Adipocyte (in vitro differentiated cells): ENCODE measurements around the gene PRPF18.

Experiments
- DNase-seq: peaks from one replicate; pipeline ENCODE4 v3.0.0-alpha.2; 2015; ENCODE audit warnings: low read depth
- H3K27me3 ChIP-seq: replicated peaks from 2 replicates; pipeline ENCODE4 v1.7.0; 2013; ENCODE audit warnings: mild to moderate bottlenecking, low read length, moderate library complexity; ENCODE audit not compliant: control insufficient read depth, insufficient read depth
- H3K36me3 ChIP-seq: 2 replicates; pipeline ENCODE4 v1.7.0; 2013; ENCODE audit warnings: low read length, mild to moderate bottlenecking, moderate library complexity; ENCODE audit not compliant: control insufficient read depth, insufficient read depth, severe bottlenecking
- H3K4me1 ChIP-seq: 2 replicates; pipeline ENCODE4 v1.7.0; 2013; ENCODE audit warnings: mild to moderate bottlenecking, low read length, moderate library complexity; ENCODE audit not compliant: control insufficient read depth, insufficient read depth
- H3K4me3 ChIP-seq: 2 replicates; pipeline ENCODE4 v1.7.0; 2013; ENCODE audit warnings: mild to moderate bottlenecking, low read length, moderate library complexity
- H3K9ac ChIP-seq: 2 replicates; pipeline ENCODE4 v1.7.0; 2013; ENCODE audit warnings: mild to moderate bottlenecking, low read length, moderate library complexity
- H3K9me3 ChIP-seq: 2 replicates; pipeline ENCODE4 v1.7.0; 2013; ENCODE audit warnings: mild to moderate bottlenecking, low read length, moderate library complexity; ENCODE audit not compliant: control insufficient read depth

PRPF18 gene

DNA sequence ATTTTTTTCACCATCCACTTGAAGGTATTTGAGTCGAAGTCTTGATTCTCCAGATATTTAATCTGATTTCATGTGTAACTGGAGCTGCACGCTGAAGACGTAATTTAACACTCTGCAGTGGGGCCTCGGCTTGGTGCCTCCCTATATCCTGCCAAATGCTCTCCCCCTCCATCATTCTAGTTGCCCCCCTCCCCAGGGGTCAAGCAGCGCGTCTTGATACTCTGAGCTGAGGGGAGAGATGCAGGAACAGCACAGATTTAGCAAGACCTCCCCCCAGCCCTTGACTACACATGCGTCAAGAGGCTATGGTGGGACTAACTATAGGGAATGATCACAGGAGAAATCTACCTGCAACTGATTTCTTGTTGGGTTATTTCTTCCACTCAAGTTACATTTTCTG is 85.8 kb downstream of the PRPF18 start:
- Histone ChIP-seq H3K9me3 (no peaks in the 10 kb centered on the region), H3K4me1 (no peaks in the 10 kb centered on the region), H3K4me3 (no peak overlapping the region), H3K27me3 (no peaks in the 10 kb centered on the region), H3K36me3 (peaks cover 80% of the 10 kb centered on the region), H3K9ac (no peak overlapping the region)
- no peak for DNase-seq

DNA sequence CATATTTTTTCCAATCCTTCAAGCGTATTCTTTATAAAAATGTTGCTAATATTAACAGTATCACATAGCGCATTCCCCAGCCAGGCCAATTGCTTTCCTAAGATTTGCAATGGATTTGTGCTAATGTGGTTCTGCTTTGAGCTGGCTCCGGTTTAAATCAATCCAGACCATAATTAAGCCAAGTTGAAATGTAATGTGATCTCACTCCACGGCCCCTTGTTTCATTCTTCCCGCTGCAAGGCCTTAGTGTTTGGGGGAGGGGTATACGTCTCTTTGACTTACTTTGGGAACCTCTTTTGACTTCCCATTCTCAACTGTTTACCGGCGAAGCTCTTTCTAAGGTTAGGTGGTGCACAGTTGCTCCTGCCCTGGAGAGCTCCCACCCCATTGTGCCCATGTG is 86.4 kb downstream of the PRPF18 start:
- peaks cover 78% of the 10 kb centered on the region for H3K36me3 ChIP-seq
- no peaks in the 10 kb centered on the region for H3K27me3 ChIP-seq
- no peak overlapping the region for H3K4me3 ChIP-seq
- no peak for DNase-seq
- H3K9me3 ChIP-seq = no peaks in the 10 kb centered on the region
- H3K4me1 ChIP-seq = no peaks in the 10 kb centered on the region
- no peak overlapping the region for H3K9ac ChIP-seq

DNA sequence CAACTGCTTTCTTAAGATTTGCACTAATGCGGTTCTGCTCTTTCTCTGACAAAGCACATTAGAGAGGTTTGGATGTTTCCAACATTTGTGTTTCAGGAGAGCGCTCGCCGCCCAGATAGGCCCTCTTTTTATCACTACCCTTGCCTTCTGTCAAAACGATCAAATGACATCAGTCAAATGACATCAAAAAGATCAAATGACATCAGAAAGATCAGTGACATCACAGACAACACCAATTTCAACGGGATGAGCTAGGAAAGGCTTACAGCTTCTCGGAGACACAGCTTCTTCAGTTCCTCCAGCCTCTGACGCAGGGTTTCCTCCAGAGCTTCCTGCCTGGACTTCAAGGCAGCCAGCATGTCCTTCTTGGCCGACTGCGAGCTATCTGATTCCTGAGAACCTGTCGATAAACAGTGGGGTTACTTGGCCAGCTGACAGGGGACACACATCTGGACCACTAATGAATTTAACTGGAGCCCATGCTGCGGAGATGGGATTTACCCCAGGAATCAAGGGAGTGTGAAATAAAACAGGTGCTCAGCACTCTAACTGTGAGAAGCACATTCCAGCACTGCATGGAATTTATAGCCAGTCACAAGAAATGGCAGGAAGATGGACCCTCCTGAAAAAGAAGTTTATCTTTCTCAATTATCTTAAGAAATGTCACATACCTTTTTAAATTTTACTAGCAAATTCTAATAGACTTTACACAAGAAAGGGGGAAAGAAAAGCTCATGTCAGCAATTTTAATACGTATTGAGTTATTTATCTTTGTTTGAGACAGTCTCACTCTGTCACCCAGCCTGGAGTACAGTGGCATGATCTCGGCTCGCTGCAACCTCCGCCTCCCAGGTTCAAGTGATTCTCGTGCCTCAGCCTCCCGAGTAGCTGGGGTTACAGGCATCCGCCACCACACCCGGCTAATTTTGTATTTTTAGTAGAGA is 88.2 kb downstream of the PRPF18 start:
- peaks cover 67% of the 10 kb centered on the region for H3K36me3 ChIP-seq
- no peaks in the 10 kb centered on the region for H3K4me1 ChIP-seq
- H3K9ac ChIP-seq = no peak overlapping the region

DNA sequence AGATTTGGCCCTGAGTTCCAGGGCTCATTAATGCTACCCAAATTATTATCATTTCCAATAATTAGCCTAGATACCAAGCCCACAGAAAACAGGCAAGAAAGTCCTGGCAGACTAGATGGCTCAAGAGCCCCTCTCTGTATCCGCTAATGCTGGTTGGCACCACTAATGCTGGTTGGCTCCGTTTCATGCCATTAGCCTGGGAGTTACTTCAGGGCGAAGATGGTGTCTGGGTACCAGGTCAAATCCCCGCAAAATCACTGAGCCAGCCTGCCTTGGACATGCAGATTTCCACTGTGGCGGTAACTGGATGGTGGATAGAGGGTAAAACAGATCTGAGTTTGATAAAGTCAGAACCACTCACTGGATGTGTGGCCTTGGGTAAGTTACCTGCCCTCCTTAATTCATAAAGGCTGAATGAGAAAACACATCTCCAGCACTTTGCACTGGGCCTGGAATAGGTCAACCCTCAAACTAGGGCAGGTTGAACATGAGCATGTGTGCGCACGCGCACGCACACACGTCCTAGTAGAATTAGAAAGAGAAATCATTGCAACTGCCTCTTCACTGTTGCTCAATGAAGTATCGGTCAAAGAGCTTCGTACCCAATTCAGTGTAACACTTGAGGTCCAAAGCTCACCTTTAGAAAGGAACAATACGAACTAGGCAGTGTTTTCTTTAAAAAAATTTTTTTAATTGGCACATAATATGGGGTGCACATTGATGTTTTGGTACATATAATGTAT is 91.5 kb downstream of the PRPF18 start:
- Histone ChIP-seq H3K36me3 (peaks cover 59% of the 10 kb centered on the region), H3K27me3 (no peaks in the 10 kb centered on the region), H3K9ac (no peak overlapping the region), H3K4me3 (no peak overlapping the region), H3K9me3 (no peaks in the 10 kb centered on the region), H3K4me1 (peaks cover under 1% of the 10 kb centered on the region)
- DNase-seq = no peak

More for the DNA sequence above, 88.2 kb downstream of the PRPF18 start:
- Histone ChIP-seq H3K27me3 (no peaks in the 10 kb centered on the region), H3K9me3 (no peaks in the 10 kb centered on the region), H3K4me3 (no peak overlapping the region)
- DNase-seq = no peak
